LoVo (cell line): Measurements from ENCODE around the gene CAPZB.
"Not testable (repeated sequence)": the region's sequence is repeated elsewhere in the genome, so short reads cannot be mapped to it uniquely, and the experiment has no call there.

ENCODE experiments used
- DNase-seq: peaks from one replicate; pipeline ENCODE4 v3.0.0-alpha.2; 2016; ENCODE audit warnings: low spot score

CAPZB gene

DNA sequence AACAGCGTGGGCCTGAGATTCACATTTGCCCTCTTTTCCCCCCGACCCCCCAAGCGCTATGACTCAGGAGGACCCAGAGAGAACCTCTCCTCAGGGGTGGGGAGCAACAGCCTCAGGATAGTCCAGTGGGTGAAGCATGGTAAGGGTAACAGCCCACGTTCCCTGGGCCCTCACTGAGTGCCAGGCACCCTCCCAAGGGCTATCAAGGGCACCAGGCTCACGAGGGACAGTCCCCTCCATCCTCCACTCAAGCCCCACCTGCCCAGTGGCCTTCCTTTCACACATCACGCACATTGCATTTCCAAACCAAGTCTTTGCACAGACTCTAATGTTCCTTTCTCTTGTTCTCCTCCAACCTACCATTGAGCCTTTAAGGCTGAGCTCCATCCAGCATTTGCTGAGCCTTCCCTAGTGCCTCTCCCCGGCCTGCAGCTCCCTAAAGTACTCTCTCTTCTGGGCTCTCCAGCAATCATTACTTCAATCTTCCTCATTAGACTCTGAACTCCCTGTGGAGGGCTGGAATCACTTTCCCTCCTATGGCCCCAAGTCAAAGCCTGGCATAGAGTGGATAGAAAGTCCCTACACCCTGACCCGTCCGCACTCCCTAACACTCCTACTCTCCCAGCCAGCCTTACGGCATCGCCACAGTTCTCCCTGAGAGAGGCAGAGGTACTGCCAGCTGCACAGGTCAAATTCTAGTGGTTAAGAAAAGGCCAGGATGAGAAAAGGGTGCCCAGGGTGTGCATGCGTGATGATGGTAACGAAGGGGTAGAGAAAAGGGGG, 174.4 kb downstream of the CAPZB start:
- DNase-seq, result no peak

DNA sequence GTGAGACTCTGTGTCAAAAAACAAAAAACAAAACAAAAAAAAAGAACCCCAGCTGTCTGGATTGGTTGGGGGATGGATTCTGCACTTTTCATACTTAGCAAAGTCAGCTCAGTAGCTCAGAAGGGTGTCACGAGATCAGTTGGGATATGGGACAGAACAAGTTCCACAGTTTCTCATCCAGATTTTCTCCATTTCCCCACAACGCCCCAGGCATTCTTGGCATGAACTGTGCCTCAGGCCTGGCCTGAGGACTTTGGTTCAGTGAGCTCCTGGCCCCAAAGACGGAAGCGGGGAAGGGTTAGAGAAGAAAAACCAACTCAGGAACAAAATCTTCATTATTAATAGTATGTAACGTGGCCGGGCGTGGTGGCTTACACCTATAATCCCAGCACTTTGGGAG, 175.3 kb downstream of the CAPZB start:
- DNase-seq, result no peak

DNA sequence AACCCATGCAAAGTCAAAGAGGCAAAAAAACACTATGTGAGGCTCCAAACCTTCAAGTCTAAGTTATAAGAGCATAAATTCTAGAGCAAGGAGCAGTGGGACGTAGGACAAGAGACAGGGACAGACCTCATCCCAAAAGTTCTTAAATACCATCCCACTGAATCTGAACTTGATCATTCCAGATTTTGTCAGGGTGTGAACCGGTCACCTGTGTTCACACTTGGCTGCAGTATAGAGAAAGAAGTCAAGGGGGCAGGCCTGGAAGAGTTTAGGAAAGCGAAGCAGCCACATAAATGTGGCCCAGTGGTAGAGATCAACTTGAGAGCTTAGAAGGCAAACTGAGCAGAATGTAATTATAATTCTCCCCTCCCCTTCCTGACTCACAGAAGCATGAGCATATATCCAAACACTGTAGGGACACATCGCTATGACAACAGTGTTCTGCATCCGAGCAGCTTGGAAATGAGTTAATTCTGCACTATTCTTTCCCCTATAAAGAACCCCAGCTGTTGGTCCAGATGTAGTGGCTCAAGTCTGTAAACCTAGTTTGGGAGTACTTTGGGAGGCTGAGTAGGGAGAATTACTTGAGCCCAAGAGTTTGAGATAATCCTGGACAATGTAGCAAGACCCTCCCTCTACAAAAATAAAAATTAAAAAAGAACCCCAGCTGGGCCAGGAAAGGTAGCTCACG, 176.1 kb downstream of the CAPZB start:
- no peak for DNase-seq

DNA sequence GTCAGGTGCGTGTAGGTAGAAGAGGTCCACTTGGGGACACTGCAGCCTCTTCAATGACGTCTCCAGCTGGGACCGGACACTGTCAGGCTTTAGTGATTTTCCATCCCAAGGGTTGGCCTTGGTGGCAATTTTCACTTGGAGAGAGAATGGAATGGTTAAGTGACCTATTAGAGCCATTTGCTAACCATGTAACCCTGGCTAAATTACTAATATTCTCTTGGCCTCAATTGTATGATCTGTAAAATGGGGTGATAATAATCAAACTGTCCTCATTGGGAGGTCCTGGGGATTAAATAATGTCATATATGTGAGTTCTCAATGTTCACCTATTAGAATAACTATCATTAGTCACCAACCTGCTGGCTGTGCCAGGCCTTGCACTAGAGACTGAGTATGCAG, 176.8 kb downstream of the CAPZB start:
- DNase-seq, result no peak

GRCh38 chr1:19307794-19308508, 177.4 kb downstream of the CAPZB start:
- DNase-seq, result no peak

DNA sequence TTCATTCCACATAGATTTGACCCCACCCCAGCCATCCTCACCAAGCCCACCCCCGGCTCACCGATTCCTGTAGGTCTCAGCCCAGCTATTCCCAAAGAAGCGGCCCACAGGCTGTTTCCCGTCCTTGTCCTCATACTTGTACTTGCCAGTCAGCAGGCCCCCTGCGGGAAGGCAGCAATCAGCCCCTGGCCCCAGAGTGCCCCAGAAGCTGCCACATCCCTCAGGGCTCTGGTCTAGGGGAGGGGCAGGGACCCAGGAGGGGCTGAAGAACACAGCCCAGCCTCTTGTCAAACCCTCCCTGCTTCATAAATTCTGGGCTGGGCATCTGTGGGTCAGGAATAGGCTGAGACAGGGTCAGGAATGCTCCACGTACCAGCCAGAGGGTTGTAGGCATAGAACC, 178.4 kb downstream of the CAPZB start:
- no peak for DNase-seq

DNA sequence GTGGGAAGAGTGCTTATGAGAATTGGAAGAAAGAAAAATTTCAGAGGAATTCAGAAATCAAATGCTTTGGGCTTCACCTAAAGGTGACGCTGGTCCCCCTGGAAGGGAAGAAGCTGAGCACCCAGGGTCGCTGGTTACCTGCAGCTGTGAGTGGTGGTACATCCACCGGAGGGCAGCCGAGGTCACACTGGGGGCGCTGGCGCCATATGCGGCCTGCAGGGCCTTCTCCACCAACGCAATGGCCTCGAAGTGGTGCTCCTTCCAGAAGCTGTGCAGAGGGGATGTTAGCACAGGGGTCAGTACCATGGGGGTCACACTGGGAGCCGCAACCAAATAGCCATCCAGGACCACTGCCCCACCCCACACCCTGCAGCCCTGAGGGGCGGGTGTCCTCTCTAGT, 179.5 kb downstream of the CAPZB start:
- DNase-seq, result no peak

- not testable (repeated sequence) for DNase-seq
These were observed 181.3 kb downstream of the CAPZB start for GRCh38 chr1:19304081-19304480.

DNA sequence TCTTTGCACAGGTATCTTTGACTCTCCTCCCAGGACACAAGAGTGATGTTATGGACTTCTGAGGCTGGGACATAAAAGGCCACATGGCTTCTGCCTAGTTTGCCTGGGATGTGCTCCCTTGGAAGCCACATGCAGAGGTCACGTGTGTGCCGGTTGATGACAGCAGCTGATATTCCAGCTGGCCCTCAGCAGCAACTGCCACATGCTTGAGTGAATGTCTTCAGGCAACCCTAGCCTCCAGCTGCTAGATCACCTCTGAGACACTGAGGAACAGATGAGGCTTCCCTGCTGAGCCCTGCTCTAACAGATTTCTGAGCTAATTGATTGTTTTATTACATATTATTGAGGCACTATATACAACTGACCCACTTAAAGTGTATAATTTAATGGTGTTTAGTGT, 185.1 kb downstream of the CAPZB start:
- no peak for DNase-seq

DNA sequence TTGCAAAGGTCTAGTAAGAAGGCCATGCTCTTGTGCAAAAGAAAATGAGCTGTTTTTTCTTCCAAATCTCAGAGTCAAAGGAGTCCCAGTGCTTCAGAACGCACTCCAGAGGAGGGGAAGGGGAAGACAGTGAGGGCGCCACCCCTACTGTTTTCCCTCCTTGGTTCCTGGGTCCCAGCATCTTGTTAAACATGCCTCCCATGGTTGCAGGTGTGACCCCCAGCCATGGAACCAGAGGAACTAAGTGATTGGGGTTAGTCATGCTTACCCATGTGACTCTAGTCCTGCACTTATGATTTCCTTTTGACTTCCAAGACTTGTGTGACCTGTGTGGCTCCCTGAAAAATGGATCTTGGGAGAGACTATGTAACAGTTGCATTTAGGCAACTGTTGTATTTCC, 190.7 kb downstream of the CAPZB start:
- DNase-seq, result no peak

DNA sequence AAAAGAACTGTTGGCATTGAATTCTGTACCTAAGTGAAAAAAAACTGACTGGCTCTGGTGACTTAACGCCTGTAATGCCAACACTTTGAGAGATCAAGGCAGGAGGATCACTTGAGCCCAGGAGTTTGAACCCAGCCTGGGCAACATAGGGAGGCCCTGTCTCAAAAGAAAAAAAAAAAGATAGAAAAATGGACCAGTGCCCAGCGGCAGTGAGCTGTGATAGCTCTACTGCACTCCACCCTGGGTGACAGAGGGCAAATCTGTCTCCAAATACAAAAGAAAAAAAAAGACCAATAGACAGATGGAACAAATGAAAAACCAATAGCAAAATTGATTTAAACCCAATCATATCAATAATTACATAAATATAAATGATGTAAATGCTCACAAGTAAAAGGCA, 196.1 kb downstream of the CAPZB start:
- no peak for DNase-seq
